ENCODE measurements around the gene CFAP65.

Gene CFAP65, protein sequence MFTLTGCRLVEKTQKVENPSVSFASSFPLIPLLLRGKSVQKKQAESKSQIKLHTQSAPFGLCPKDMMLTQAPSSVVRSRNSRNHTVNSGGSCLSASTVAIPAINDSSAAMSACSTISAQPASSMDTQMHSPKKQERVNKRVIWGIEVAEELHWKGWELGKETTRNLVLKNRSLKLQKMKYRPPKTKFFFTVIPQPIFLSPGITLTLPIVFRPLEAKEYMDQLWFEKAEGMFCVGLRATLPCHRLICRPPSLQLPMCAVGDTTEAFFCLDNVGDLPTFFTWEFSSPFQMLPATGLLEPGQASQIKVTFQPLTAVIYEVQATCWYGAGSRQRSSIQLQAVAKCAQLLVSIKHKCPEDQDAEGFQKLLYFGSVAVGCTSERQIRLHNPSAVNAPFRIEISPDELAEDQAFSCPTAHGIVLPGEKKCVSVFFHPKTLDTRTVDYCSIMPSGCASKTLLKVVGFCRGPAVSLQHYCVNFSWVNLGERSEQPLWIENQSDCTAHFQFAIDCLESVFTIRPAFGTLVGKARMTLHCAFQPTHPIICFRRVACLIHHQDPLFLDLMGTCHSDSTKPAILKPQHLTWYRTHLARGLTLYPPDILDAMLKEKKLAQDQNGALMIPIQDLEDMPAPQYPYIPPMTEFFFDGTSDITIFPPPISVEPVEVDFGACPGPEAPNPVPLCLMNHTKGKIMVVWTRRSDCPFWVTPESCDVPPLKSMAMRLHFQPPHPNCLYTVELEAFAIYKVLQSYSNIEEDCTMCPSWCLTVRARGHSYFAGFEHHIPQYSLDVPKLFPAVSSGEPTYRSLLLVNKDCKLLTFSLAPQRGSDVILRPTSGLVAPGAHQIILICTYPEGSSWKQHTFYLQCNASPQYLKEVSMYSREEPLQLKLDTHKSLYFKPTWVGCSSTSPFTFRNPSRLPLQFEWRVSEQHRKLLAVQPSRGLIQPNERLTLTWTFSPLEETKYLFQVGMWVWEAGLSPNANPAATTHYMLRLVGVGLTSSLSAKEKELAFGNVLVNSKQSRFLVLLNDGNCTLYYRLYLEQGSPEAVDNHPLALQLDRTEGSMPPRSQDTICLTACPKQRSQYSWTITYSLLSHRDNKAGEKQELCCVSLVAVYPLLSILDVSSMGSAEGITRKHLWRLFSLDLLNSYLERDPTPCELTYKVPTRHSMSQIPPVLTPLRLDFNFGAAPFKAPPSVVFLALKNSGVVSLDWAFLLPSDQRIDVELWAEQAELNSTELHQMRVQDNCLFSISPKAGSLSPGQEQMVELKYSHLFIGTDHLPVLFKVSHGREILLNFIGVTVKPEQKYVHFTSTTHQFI (N-terminal part only)

GRCh38 chr2:219041252-219041651 is at the start of gene CFAP65:
TSS of gene CFAP65 (minus strand) at chr2:219041516. CDS start at chr2:219039048, 2,468 bp downstream.
- DNase-seq: peak; percentile 45

GRCh38 chr2:219090436-219091299 is 49.4 kb upstream of the CFAP65 start:
- no peak for DNase-seq

DNA sequence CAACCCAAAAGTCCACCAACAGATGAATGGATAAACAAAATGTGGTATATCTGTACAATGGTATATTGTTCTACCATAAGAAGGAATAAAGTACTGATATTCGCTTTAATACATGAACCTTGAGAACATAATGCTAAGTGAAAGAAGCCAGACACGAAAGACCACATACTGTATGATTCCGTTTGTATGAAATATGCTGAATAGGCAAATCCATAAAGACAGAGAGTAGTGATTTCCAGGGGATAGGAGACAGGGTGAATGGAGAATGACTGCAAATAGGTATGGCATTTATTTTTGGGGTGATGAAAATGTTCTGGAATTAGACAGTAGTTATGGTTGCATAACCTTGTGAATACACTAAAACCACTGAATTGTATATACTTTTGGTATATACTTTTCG is 48.0 kb upstream of the CFAP65 start:
- DNase-seq: no peak

- DNase-seq: no peak
Observed at GRCh38 chr2:219087848-219088247, 46.5 kb upstream of the CFAP65 start.

DNA sequence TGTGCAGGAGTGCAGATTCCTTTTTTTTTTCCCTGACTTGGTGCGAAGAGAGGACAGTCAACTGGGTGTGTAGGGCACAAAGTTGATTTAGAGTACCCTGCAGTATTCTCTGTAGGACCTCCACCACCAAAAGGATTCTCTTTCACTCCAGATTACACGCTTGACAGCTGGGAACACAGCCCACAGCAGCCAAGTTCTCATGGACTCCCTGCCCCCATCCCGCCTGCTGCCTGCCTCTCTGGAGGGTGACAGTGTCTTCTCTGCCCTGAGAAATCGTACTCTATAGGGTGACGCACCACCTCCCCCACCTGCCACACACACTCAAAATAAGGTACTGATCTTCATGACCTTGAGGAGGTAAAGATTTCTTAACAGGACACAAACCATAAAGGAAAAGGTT is 46.0 kb upstream of the CFAP65 start:
- no peak for DNase-seq

DNA sequence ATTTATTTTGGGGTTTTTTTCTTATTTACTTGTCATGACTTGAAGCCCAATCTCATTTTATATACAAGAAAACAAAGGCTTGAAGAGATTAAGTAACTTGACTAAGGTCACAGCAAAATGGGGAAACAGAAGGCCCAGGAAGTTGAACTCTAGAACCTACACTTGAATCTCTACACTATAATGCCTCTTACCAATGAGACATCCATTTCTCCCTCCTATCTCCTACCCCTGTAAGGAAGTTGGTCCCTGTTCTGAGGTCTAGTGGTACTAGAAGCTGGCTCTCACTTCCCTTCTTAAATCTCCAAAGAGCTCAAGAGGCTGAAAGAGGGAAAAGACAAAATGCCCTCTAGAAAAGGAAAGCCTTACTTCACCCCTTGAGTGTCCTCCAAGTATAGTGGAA is 44.9 kb upstream of the CFAP65 start:
- DNase-seq: no peak

DNA sequence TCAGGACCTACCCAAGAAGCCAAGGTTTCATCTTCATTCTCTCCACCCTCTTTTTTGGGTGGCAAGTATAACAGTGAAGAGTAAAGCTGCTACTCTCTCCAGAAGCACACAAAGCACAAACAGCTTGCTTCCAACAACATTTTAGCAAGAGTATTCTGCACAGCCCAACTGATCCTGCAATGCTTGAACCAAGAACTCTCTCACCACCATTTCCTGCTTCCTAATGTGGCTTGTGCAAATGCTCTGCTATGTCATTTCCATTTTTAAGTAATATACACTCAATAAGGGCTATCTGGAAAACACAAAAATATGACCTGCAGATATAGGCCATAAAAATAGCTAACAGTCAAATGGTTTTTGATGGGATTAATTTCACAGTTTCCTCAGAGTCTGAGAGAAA is 43.5 kb upstream of the CFAP65 start:
- peak; percentile 40 for DNase-seq

DNA sequence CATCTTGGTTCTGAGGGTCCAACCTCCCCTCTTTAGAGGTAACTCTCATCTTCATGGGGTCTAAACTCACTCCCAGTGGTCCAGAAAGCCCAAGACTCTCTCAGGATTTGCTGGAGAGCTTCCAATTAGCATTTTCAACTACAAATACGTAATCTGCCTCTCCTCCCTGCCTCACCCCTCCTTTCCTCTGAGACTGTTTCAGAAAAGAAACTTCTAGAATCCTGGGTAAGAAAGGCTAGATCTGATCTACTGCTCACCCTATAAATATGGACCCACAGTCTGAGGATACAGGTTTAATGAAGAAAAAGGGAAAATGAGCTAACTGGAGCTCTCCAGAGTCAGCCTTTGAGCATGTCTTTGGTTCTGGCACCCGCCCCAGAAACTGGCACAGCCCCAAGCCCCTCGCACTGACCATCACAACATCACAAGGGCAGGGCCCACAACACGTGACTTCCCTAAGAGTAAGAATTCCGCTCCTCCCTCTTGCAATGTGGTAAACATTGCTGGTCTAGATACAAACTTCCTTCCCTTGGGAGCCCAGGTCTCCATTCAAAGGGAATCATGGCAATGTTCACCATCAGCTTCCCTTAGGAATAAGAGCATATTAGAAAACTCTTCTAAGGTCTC is 41.1 kb upstream of the CFAP65 start:
- no peak for DNase-seq

DNA sequence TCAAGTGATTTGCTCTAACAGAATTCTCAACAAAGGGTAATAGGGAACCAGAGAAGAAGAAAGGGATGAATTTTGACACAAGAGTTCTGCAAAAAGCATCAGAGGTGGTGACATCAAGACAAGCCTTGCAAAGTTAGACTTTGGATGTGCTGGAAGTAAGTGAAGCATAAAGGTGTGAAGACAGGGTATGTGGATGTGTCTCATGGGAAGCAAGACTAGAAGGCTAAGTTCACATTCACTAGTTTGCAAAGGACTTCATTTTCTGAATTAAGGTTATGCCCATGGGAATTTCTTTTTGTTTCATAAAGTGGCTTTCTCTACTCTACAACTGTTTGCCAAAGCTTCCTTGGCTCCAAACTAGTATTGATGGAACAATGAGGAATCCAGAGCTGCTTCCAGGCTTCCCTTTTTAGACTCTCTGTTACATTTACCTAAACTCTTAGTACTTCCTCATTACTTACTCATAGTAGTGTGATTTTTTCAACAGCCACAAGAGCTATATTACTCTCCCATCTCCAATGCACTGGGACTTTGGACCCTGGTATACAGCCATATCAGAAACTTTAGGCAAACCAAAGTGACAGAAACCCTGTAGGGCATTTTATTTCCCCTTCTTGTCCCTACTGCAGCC is 40.5 kb upstream of the CFAP65 start:
- DNase-seq: no peak

GRCh38 chr2:219081096-219081495 is 39.8 kb upstream of the CFAP65 start:
- DNase-seq: no peak

DNA sequence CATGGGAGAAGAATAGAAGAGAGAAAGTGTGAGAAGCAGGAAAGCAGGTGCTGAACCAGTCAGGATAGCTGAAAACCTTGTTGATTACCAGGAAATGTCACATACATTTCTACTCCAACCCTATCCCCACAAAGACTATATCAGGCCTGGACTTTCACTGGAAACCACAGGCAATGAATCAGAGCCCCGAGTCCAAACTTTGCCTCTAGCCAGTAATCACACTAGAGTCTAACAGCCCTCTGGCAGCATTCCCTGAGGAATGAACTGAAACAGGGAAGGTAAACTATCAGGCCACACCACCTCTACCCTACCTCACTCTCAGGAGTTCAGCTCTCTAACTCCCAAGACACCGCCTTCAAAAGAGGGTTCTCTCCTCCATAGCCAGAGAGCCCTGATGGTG is 38.1 kb upstream of the CFAP65 start:
- no peak for DNase-seq

DNA sequence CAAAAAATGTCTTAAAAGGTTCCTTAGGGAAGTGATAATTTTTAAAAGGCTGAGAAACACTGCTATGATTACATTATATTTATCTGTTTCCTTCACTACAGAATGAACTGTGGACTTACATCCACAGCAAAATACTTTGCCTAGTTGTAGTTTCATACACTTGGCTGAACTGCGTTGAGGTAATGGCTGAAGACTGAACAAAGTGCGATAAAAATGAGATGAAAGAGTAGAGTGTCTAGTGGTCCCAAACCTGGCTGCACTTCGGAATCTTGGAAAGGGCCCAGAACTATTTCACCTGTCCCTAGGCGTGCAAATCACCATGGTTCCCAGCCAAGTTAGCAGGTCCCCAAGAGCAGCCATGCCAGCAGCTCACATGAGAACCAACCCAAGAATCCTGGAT is 37.6 kb upstream of the CFAP65 start:
- DNase-seq: no peak

DNA sequence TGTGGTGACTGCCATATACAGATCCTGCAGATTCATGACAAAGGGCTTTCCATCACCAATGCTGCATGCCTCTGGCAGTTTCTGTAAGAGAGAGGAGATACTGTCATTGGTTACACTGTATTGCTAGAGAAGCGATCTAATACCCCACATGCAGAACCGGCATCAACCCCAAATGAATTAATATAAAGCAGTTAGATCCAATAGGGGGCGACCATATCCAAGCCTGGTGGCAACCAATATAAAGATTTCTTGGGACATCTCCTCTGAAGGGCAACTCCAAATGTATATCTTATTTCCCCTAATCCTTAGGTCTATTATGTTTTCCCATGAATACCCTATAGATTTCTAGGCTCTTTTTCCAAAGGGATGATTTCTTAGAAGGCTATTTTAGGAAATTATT is 36.8 kb upstream of the CFAP65 start:
- peak; percentile 40 for DNase-seq

DNA sequence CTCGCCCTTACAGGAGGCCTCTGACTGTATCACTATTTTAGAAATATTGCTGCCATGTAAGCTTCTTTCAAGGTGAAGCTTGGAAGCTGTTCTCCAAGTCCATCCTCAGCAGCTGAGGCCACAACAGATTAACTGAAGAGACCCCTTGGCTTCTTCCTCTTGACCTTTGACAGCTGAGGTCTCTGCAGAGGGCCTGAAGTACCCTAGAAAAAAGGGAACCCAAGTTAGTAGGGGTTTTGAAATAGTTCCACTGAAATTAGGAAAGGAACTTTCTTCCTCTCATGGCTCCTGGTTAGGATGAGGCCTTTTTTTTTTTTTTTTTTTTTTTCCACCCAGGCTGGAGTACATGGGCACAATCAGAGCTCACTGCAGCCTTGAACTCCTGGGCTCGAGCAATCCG is 34.9 kb upstream of the CFAP65 start:
- DNase-seq: peak; percentile 13

- peak; percentile 83 for DNase-seq
Observed at GRCh38 chr2:219073413-219074129, 32.3 kb upstream of the CFAP65 start.

DNA sequence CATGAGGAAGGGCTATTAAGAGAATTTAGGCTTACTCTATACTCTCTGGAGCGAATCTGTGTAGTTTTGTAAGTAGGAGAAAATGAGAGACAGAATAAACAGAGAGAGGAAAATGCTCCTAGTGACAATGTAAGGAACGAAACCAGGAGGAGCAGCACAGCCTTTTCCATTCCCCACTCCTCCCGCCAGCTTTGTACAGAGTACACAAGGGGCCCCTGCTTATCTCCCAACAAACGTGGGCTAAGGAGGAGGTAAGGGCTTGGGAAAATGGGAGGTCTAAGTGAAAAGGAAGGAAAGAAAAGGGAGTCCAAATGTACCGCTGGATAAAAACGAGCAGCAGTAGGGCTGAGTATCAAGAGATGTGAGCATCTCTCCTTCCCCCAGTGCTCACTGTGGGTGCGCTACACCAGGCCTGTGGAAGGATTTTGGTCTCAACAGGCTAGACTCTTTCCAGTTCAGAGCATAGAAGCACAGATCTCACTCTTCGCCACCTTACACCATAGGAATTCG is 31.5 kb upstream of the CFAP65 start:
- DNase-seq: no peak

DNA sequence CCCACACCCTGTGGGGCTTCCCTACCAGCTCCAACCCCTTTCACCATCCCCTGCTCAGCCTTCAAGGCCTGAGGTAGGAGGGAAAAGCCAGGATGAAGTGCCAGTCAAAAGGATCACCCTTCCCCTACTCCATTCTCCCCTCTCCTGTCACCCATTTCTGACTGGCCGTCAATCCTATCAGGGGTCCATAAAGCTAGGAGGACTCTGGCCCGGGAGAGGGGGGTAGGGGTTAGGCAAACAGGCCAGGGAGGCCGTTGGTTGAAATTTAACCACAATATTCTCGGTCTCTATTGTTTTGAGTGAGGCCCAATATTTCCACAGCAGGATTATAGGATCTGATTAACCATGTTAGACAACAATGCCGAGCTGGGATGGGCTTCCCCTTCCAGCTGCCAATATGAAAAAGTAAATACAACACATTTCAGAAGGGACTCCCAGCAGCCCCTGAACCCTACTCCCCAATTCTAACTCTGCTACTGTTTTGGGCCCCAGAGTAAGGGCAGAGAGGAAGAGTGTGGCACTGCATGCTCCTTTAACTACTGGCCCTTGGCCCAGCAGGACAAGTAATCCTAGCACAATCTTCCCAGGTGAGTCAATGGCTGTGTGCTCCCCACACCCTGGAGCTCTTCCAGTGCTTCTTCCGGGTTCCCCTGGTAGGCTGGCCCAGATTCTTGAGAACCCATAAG is 30.0 kb upstream of the CFAP65 start:
- no peak for DNase-seq

- no peak for DNase-seq
Observed at GRCh38 chr2:219065484-219065883, 24.2 kb upstream of the CFAP65 start.

DNA sequence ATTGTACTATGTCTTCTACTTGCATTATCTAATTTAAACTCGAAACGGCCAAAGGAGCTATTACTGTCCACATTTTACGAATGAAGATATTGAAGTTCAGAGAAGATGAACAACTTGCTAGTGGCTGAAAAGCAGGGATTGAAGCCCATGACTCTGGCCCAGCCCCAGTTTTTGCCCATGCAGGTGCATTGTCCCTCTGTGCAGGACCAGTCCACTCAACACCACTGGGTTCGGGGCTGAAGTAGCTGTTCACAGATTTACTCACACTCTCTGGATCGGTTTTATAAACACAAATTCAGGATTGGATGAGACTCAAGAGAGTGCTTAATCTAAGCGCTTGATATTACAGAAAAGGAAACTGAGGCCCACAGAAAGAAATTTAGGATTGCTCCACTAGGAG is 20.8 kb upstream of the CFAP65 start:
- no peak for DNase-seq

All from hematopoietic multipotent progenitor cell treated with erythropoietin and hydrocortisone succinate and interleukin-3 and kit ligand, for 4 days (in vitro differentiated cells).